ENCODE measurements around the gene CCDC159. TPM values are rescaled to one million over a fixed set of nuclear protein-coding genes. Genes with fewer than 3 reads are reported as not detected.
"Not testable (repeated sequence)": the region's sequence is repeated elsewhere in the genome, so short reads cannot be mapped to it uniquely, and the experiment has no call there.

Gene CCDC159
- 1.3 and 10.1 TPM in 2 replicates for total RNA-seq (2014; rRNA removed; shearing (Covaris generic))

DNA sequence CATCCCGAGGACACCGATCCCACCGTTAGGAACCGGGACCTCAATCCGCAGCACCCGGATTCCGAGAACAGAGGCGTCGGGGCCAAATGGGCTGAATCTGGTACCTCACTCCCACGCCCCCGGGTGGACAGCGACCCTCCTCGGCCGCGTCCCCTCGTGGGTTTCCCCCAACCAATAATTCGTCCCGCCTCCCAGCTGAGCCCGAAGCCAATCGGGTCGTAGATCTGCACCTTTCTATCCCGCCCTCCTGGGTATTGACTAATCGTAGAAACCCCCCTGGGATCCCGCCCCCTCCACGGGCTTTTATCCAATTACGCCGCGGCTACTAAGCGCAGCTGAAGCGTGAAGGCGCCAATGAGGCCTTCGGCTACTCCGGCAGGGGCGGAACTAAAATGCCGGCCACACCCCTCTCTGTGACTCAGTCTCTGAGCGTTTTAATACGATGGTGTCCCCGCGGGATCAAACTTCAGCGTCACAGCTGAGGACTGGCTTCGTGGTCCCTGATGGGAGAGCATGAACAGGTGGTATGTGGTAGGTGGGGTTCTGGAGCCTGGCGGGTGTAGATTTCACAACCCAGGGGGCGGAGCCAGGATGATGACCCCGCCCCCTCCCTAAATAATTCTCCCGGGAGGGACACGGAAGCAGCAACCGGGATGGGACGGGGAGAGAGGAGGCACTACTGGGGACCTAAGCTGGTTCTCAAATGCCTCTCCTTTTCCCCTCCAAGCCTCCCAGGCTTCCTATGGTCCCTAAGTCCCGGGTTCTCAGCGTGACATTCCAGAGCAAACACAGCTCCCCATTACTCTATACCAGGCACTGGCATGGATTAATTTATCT lies at the start of gene CCDC159, which contains the start of gene TMEM205:
Gene CCDC159, plus strand, starts transcription at position 416 of the 837 bp plus-strand sequence. Its CDS starts 88 bp downstream, at position 504.
Gene TMEM205, minus strand, starts transcription at position 165 of the 837 bp plus-strand sequence. CDS start 649 bp downstream, outside the sequence.
- peak; percentile 99 for DNase-seq (ENCODE audit: low spot score)

DNA sequence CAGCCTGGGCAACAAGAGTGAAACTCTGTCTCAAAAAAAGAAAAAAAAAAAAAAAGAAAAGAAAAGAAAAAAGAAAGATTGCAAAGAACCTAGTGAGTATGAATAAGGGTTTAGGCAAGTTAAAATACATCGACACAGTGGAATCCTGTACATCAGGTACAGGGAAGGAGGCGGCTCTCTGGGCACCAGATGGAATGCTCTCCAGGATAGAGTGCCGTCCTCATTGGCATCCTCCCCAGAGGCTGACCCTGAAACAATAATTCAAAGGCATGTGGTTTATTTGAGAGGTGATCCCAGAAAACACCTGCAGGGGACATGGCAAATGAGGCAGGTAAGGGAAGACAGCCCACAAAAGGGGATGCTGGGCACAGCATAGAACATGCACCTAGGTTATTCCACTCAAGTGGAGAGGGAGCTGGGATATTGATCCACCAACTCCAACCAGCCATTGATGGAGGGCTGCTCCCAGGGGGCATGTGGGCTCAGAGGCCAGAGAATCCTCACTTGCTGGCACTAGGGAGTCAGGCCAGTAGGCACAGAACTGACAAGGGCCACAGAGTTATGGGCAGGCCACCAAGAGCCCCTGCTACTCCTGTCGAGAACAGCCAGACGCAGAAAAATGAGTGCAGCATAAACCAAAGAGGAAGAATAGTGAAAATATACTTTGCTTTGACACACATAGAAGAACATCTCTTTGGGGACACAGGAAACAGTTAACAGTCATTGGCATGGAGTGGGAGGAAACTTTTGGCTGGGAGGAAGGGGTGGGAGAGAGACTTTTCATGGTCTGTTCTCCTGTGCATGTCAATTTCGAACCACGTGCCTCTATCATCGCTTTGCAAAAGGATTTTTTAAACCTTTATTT lies 46.1 kb upstream of the CCDC159 start:
- no peak for DNase-seq (ENCODE audit: low spot score)

DNA sequence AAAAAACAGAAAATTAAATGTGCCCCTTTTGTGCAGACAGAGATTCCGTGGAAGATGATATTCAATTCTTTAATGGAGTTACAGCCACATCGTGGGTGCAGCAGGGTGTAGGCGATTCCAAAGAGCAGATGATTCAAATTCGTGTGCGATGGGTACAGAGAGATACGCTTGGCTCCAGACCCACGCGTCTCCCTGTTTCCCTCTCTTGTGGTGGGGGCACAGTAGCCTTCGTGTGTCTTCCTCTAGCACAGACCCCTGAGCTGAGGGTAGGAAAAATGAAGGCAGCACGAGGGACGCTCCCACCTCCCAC lies 45.6 kb upstream of the CCDC159 start:
- DNase-seq (ENCODE audit: low spot score) = no peak

- no peak for DNase-seq (ENCODE audit: low spot score)
Measured at GRCh38 chr19:11304936-11305335, 41.4 kb upstream of the CCDC159 start.

DNA sequence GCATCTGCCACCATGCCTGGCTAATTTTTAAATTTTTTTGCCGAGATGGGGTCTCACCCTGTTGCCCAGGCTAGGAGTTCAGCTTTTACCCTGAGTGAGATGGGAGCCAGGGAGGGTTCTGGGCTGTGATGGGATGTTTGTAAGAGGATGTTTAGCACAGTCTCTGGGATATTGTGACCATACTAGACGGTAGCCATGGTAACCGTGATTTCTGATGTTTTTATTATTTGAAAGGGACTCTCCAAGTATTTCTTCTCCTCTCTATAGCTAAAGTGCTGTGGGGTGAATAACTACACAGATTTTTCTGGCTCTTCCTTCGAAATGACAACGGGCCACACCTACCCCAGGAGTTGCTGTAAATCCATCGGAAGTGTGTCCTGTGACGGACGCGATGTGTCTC lies 40.0 kb upstream of the CCDC159 start:
- no peak for DNase-seq (ENCODE audit: low spot score)

DNA sequence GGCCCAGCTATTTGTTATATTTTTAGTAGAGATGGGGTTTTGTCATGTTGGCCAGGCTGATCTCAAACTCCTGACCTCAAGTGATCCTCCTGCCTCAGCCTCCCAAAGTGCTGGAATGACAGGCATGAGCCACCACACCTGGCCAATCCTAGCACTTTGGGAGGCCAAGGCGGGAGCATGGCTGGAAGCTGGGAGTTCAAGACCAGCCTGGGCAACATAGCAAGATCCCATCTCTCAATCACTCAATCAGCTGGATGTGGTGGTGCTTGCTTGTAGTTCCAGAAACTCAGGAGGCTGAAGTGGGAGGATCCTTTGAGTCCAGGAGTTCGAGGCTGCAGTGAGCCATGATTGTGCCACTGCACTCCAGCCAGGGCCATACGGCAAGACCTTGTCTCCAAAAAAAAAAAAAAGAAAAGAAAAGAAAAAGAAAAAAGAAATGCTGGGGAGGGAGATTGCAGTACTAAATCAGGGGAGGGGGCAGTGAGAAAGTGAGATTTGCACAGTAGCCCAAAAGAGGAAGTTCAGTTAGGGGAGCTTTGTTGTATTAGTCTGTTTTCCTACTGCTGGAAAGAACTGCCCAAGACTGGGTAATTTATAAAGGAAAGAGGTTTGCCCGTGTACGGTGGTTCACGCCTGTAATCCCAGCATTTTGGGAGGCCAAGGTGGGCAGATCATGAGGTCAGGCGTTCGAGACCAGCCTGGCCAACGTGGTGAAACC lies 25.9 kb upstream of the CCDC159 start:
- not testable (repeated sequence) for DNase-seq (ENCODE audit: low spot score)

DNA sequence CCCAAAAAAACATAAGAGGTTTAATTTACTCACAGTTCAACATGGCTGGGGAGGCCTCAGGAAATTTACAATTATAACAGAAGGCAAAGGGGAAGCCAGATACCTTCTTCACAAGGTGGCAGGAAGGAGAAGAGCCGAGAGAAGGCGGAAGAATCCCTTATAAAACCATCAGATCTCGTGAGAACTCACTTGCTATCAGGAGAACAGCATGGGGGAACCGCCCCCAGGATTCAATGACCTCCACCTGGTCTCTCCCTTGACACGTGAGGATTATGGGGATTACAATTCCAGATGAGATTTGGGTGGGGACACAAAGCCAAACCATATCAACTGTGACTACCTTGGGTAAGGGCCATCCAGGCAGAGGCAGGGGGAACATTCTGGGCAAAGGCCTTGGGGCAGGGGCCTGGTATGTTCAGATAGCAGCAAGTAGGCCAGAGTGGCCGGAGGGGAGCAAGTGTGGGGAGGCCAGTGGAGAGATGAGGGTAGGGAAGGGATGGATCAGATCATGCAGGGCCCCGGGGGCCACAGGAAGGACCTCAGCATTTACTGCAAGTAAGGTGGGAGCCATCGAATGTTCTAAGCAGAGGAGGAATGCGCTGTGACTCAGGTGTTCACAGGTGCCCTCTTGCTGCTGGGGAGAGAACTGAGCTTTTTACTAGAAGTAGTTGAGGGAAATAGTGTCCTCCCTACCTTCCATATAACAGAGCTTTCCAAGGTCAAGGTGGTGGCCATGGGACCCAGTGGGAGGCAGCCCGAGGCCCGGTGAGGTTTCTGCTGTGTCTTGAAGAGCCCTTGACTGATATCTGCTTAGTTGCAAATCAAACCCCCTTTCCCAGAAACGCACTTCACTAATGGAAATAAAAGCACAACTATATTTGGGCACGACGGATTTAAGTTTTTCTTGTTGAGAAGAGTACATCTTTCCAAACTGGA lies 24.9 kb upstream of the CCDC159 start:
- no peak for DNase-seq (ENCODE audit: low spot score)

DNA sequence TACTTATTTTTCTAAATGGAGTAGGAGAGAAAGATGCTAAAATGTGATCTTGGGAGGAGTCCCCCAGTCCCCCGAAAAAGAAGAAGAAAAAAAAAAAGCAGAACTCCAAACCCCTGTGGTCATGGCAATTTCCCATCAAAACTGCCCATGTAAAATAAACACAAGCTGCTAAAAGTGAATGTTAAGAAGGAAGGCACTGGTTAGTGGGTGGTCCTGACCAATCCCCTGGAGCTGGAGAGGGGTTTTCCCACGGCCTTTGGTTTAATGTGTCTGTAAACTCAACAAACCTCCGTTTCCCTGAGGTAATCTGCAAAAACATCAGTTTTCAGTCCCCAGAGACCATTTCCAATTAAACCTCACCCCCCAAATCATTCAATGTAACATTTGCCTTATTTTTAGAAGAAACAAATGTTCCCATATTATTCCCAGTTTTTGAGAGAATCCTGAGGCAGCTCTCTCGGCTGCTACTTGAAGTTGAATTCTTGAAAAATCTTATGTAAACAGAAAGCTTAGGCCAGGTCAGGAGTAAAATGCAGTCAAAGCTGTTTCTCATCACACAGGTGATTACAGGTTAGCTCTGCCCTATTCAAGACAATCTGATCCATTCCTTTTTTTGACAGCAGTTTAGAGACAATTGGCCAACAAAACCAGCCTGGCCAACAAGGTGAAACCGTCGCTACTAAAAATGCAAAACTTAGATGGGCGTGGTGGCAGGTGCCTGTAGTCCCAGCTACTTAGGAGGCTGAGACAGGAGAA lies 23.9 kb upstream of the CCDC159 start:
- DNase-seq (ENCODE audit: low spot score) = no peak

- no peak for DNase-seq (ENCODE audit: low spot score)
Measured at GRCh38 chr19:11323601-11324078, 22.7 kb upstream of the CCDC159 start.

- DNase-seq (ENCODE audit: low spot score) = peak; percentile 91
Measured at GRCh38 chr19:11324079-11324661, 22.1 kb upstream of the CCDC159 start.

- no peak for DNase-seq (ENCODE audit: low spot score)
Measured at GRCh38 chr19:11324748-11325389, 21.4 kb upstream of the CCDC159 start.

GRCh38 chr19:11325544-11325943 lies 20.8 kb upstream of the CCDC159 start:
- no peak for DNase-seq (ENCODE audit: low spot score)

DNA sequence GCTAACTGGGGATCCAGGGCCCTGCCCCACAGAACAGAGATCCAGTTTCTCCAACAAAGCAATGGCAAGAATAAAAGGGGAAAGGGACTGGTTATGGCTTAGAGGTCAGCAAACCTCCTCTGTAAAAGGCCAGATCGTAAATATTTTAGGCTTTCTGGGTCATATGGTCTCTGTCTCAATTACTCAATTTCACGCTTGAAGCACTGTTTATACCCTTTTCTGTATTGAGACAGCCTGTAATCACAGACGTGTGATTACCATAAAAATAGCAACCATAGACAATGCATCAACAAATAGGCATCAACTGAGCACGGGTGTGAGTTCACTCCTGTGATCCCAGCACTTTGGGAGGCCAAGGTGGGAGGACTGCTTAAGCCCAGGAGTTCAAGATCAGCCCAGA lies 16.2 kb upstream of the CCDC159 start:
- DNase-seq (ENCODE audit: low spot score) = no peak

DNA sequence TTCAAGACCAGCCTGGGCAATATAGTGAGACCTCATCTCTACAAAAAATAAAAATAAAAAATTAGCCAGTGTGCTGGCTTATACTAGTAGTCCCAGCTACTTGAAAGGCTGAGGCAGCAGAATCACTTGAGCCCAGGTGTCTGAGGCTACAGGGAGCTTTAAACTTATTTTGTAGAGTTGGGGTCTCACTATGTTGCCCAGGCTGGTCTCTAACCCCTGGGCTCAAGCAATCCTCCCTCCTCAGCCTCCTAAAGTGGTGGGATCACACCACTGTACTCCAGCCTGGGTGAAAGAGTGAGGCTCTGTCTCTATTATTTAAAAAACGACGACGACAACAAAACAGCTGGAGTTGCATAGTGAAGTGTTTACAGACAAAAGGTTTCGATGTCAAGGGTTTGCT lies 14.8 kb upstream of the CCDC159 start:
- no peak for DNase-seq (ENCODE audit: low spot score)

DNA sequence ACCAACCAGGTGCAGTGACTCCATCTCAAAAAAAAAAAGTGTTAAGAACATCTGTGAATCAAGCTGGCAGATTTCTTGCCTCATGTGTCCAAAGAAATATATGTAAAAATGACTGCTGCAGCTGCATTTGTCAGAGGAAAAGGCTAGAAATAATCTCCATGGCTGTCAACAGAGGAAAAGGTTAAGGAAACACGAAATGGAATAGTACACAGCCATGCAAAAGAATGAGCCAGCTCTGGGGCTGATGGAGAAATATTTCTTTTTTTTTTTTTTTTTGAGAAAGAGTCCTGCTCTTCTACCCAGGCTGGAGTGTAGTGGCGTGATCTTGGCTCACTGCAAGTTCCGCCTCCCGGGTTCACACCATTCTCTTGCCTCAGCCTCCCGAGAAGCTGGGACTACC lies 13.5 kb upstream of the CCDC159 start:
- no peak for DNase-seq (ENCODE audit: low spot score)

DNA sequence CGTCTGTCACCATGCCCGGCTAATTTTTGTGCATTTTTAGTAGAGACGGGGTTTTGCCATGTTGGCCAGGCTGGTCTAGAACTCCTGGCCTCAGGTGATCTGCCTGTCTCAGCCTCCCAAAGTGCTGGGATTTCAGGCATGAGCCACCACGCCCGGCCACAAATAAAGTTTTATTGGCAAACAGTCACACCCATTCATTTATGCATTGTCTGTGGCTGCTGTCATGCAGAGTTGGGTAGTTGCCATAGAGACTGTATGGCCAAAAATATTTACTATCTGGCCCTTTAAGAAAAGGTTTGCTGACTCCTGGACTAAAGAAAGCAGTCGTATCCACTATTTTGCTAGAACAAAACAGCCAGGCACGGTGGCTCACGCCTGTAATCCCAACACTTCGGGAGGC lies 12.5 kb upstream of the CCDC159 start:
- peak; percentile 35 for DNase-seq (ENCODE audit: low spot score)

- DNase-seq (ENCODE audit: low spot score) = no peak
Measured at GRCh38 chr19:11335449-11336146, 10.7 kb upstream of the CCDC159 start.

GRCh38 chr19:11337080-11337479 lies 9.2 kb upstream of the CCDC159 start:
- no peak for DNase-seq (ENCODE audit: low spot score)

DNA sequence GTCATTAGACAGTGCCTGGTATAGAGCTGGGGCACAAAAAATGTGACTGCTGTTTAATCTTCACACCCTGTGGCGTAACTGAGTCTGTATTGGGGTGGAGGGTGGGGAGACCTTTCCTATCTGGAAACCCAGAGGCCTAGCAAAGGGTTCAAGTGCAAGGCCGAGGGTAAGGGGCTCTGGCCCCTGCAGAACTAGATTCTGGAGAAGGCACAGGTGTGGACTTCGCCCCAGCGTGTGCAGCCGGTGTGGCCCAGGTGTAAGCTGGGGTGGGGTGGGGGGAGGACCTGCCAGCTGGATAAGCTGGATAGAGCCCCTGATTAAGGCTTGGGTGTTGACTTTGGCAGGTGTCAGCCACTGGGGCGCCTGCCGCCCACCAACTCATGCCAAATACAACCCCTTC lies 8.2 kb upstream of the CCDC159 start:
- no peak for DNase-seq (ENCODE audit: low spot score)
